DND-41 (cell line): ENCODE measurements around the gene NCF4.

Source experiments
- CTCF ChIP-seq: IDR thresholded peaks from 2 replicates; pipeline ENCODE4 v1.5.1; 2012; ENCODE audit warnings: borderline replicate concordance, low read length, moderate library complexity, mild to moderate bottlenecking; ENCODE audit not compliant: poor library complexity, severe bottlenecking; ENCODE audit errors: extremely low read depth
- EZH2 ChIP-seq: IDR thresholded peaks from 3 replicates; pipeline ENCODE4 v1.6.1; 2012; ENCODE audit warnings: borderline replicate concordance, low read depth, mild to moderate bottlenecking, moderate library complexity, low read length, inconsistent platforms; ENCODE audit not compliant: severe bottlenecking

- TF ChIP-seq CTCF (no peak), EZH2 (no peak)
Observed at GRCh38 chr22:36922105-36922608, 61.4 kb downstream of the NCF4 start.
